Measurements from ENCODE around the gene KRTAP12-1. TPM values are rescaled to one million over a fixed set of nuclear protein-coding genes. Genes with fewer than 3 reads are reported as not detected.

Gene KRTAP12-1
- total RNA-seq, 1 experiment from 2014 or later, result 0.63 TPM

GRCh38 chr21:44730028-44730395 is 48.0 kb upstream of the KRTAP12-1 start:
- no peak overlapping the region for H3K27ac Mint-ChIP-seq
- H3K4me3 Mint-ChIP-seq, result no peak overlapping the region
- ChIA-PET CTCF (no interaction called here), POLR2A (no interaction called here)
- TF ChIP-seq ESRRA (CRISPR knock-in tag; IDR thresholded peaks at IDR 0.05; ENCODE audit: borderline replicate concordance) (no peak), GTF2I (CRISPR knock-in tag; conservative IDR thresholded peaks at IDR 0.05) (no peak), ELF4 (CRISPR knock-in tag; IDR thresholded peaks at IDR 0.05; ENCODE audit: low read depth) (no peak), GRHL2 (CRISPR knock-in tag; IDR thresholded peaks at IDR 0.05; ENCODE audit: insufficient replicate concordance, severe bottlenecking) (no peak)
- DNase-seq (ENCODE audit: low spot score) (no peak), ATAC-seq (no peak)
- H3K9me3 Mint-ChIP-seq, result peaks cover 6% of the 10 kb centered on the region
- no peaks in the 10 kb centered on the region; the same call in 1 of the 2 replicates for H3K27me3 Mint-ChIP-seq (ENCODE audit: low read depth)
- peaks cover 5% of the 10 kb centered on the region; the same call in 1 of the 2 replicates for H3K4me1 Mint-ChIP-seq
- H3K36me3 Mint-ChIP-seq, result no peaks in the 10 kb centered on the region

GRCh38 chr21:44729336-44730027 is 47.5 kb upstream of the KRTAP12-1 start:
- Mint-ChIP-seq H3K27ac (no peak overlapping the region), H3K4me1 (peaks cover 5% of the 10 kb centered on the region; the same call in 1 of the 2 replicates), H3K27me3 (ENCODE audit: low read depth) (no peaks in the 10 kb centered on the region; the same call in 1 of the 2 replicates), H3K36me3 (no peaks in the 10 kb centered on the region), H3K4me3 (no peak overlapping the region), H3K9me3 (peaks cover 6% of the 10 kb centered on the region)
- POLR2A ChIA-PET, result no interaction called here
- ATAC-seq (no peak), DNase-seq (ENCODE audit: low spot score) (no peak)
- CTCF ChIA-PET, result no interaction called here
- no peak for TF ChIP-seq NFATC4 (CRISPR knock-in tag; IDR thresholded peaks at IDR 0.05)
- no peak for TF ChIP-seq ZNF232 (CRISPR knock-in tag; IDR thresholded peaks at IDR 0.05)
- no peak for TF ChIP-seq CBFB (CRISPR knock-in tag; IDR thresholded peaks at IDR 0.05; ENCODE audit: low read depth)
- no peak for TF ChIP-seq NR1H2 (CRISPR knock-in tag; IDR thresholded peaks at IDR 0.05)
- no peak for TF ChIP-seq JAZF1 (CRISPR knock-in tag; IDR thresholded peaks at IDR 0.05)
- TF ChIP-seq, protein P1, sequence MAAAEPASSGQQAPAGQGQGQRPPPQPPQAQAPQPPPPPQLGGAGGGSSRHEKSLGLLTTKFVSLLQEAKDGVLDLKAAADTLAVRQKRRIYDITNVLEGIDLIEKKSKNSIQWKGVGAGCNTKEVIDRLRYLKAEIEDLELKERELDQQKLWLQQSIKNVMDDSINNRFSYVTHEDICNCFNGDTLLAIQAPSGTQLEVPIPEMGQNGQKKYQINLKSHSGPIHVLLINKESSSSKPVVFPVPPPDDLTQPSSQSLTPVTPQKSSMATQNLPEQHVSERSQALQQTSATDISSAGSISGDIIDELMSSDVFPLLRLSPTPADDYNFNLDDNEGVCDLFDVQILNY (CRISPR knock-in tag; IDR thresholded peaks at IDR 0.05), result no peak
- TF ChIP-seq, protein P2, sequence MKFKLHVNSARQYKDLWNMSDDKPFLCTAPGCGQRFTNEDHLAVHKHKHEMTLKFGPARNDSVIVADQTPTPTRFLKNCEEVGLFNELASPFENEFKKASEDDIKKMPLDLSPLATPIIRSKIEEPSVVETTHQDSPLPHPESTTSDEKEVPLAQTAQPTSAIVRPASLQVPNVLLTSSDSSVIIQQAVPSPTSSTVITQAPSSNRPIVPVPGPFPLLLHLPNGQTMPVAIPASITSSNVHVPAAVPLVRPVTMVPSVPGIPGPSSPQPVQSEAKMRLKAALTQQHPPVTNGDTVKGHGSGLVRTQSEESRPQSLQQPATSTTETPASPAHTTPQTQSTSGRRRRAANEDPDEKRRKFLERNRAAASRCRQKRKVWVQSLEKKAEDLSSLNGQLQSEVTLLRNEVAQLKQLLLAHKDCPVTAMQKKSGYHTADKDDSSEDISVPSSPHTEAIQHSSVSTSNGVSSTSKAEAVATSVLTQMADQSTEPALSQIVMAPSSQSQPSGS (CRISPR knock-in tag; IDR thresholded peaks at IDR 0.05; ENCODE audit: borderline replicate concordance, low read depth), result no peak
- TF ChIP-seq, protein P3, sequence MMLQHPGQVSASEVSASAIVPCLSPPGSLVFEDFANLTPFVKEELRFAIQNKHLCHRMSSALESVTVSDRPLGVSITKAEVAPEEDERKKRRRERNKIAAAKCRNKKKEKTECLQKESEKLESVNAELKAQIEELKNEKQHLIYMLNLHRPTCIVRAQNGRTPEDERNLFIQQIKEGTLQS (CRISPR knock-in tag; conservative IDR thresholded peaks at IDR 0.05), result no peak
- TF ChIP-seq PREB (CRISPR knock-in tag; IDR thresholded peaks at IDR 0.05; ENCODE audit: borderline replicate concordance), result no peak
- no peak for TF ChIP-seq MXD4 (CRISPR knock-in tag; IDR thresholded peaks at IDR 0.05; ENCODE audit: borderline replicate concordance)
- no peak for TF ChIP-seq CTCF (IDR thresholded peaks at IDR 0.05)
- TF ChIP-seq HMGA2 (CRISPR knock-in tag; IDR thresholded peaks at IDR 0.05), result no peak
- no peak for TF ChIP-seq ZNF532 (CRISPR knock-in tag; IDR thresholded peaks at IDR 0.05; ENCODE audit: borderline replicate concordance)
- TF ChIP-seq, protein P4, sequence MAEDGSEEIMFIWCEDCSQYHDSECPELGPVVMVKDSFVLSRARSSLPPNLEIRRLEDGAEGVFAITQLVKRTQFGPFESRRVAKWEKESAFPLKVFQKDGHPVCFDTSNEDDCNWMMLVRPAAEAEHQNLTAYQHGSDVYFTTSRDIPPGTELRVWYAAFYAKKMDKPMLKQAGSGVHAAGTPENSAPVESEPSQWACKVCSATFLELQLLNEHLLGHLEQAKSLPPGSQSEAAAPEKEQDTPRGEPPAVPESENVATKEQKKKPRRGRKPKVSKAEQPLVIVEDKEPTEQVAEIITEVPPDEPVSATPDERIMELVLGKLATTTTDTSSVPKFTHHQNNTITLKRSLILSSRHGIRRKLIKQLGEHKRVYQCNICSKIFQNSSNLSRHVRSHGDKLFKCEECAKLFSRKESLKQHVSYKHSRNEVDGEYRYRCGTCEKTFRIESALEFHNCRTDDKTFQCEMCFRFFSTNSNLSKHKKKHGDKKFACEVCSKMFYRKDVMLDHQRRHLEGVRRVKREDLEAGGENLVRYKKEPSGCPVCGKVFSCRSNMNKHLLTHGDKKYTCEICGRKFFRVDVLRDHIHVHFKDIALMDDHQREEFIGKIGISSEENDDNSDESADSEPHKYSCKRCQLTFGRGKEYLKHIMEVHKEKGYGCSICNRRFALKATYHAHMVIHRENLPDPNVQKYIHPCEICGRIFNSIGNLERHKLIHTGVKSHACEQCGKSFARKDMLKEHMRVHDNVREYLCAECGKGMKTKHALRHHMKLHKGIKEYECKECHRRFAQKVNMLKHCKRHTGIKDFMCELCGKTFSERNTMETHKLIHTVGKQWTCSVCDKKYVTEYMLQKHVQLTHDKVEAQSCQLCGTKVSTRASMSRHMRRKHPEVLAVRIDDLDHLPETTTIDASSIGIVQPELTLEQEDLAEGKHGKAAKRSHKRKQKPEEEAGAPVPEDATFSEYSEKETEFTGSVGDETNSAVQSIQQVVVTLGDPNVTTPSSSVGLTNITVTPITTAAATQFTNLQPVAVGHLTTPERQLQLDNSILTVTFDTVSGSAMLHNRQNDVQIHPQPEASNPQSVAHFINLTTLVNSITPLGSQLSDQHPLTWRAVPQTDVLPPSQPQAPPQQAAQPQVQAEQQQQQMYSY (CRISPR knock-in tag; IDR thresholded peaks at IDR 0.05), result no peak
- TF ChIP-seq TCF7 (CRISPR knock-in tag; IDR thresholded peaks at IDR 0.05; ENCODE audit: low read depth), result no peak
- no peak for TF ChIP-seq RORB (CRISPR knock-in tag; IDR thresholded peaks at IDR 0.05)
